ENCODE measurements around the gene CACNA1A.
"Not testable (repeated sequence)": the region's sequence is repeated elsewhere in the genome, so short reads cannot be mapped to it uniquely, and the experiment has no call there.

Gene CACNA1A

GRCh38 chr19:13277104-13277809 lies 229.0 kb downstream of the CACNA1A start:
- DNase-seq (ENCODE audit: low spot score) = peak; percentile 83

GRCh38 chr19:13275016-13275722 lies 231.1 kb downstream of the CACNA1A start:
- no peak for DNase-seq (ENCODE audit: low spot score)

GRCh38 chr19:13270514-13271105 lies 235.7 kb downstream of the CACNA1A start:
- no peak for DNase-seq (ENCODE audit: low spot score)

- DNase-seq (ENCODE audit: low spot score) = no peak
These were observed 236.9 kb downstream of the CACNA1A start for GRCh38 chr19:13269348-13269747.

- no peak for DNase-seq (ENCODE audit: low spot score)
These were observed 238.4 kb downstream of the CACNA1A start for GRCh38 chr19:13267889-13268288.

- no peak for DNase-seq (ENCODE audit: low spot score)
These were observed 239.1 kb downstream of the CACNA1A start for GRCh38 chr19:13267131-13267530.

GRCh38 chr19:13262450-13262849 lies 243.8 kb downstream of the CACNA1A start:
- peak; percentile 54 for DNase-seq (ENCODE audit: low spot score)

- no peak for DNase-seq (ENCODE audit: low spot score)
These were observed 245.2 kb downstream of the CACNA1A start for GRCh38 chr19:13260883-13261653.

- no peak for DNase-seq (ENCODE audit: low spot score)
These were observed 249.4 kb downstream of the CACNA1A start for GRCh38 chr19:13256918-13257317.

- DNase-seq (ENCODE audit: low spot score) = not testable (repeated sequence)
These were observed 249.9 kb downstream of the CACNA1A start for GRCh38 chr19:13256398-13256797.

- DNase-seq (ENCODE audit: low spot score) = no peak
These were observed 250.6 kb downstream of the CACNA1A start for GRCh38 chr19:13255719-13256059.

- DNase-seq (ENCODE audit: low spot score) = no peak
These were observed 251.1 kb downstream of the CACNA1A start for GRCh38 chr19:13255041-13255718.

GRCh38 chr19:13252569-13253335 lies 253.5 kb downstream of the CACNA1A start:
- DNase-seq (ENCODE audit: low spot score) = no peak

GRCh38 chr19:13244920-13245319 lies 261.4 kb downstream of the CACNA1A start:
- no peak for DNase-seq (ENCODE audit: low spot score)

- DNase-seq (ENCODE audit: low spot score) = no peak
These were observed 264.8 kb downstream of the CACNA1A start for GRCh38 chr19:13241231-13242104.

- DNase-seq (ENCODE audit: low spot score) = no peak
These were observed 265.8 kb downstream of the CACNA1A start for GRCh38 chr19:13240312-13241022.

- no peak for DNase-seq (ENCODE audit: low spot score)
These were observed 267.3 kb downstream of the CACNA1A start for GRCh38 chr19:13238891-13239534.

GRCh38 chr19:13234518-13234917 lies 271.8 kb downstream of the CACNA1A start:
- peak; percentile 61 for DNase-seq (ENCODE audit: low spot score)

- no peak for DNase-seq (ENCODE audit: low spot score)
These were observed 274.6 kb downstream of the CACNA1A start for GRCh38 chr19:13231663-13232062.
